Keratinocyte (primary cell): ENCODE data around the gene GOLGA6L6.
"Not testable (repeated sequence)": the region's sequence is repeated elsewhere in the genome, so short reads cannot be mapped to it uniquely, and the experiment has no call there.

Experiments
- EZH2 ChIP-seq: IDR thresholded peaks from one replicate; pipeline ENCODE4 v1.6.1; 2012; ENCODE audit warnings: inconsistent platforms, mild to moderate bottlenecking, low read length, moderate library complexity
- TF ChIP-seq, protein P1 (sequence below), 3 experiments: IDR thresholded peaks in 1 of 3; conservative IDR thresholded peaks in 1 of 3; optimal IDR thresholded peaks in 1 of 3; 2 replicates in 2 of 3; 3 replicates in 1 of 3; pipeline versions ENCODE3 to v1.5.1; 2011; ENCODE audit warnings: low read length in 3 of 3, mild to moderate bottlenecking in 3 of 3, moderate library complexity in 2 of 3, control low read depth in 1 of 3, inconsistent platforms in 1 of 3; ENCODE audit not compliant: insufficient read depth in 2 of 3; ENCODE audit errors: extremely low read depth in 1 of 3

DNA sequence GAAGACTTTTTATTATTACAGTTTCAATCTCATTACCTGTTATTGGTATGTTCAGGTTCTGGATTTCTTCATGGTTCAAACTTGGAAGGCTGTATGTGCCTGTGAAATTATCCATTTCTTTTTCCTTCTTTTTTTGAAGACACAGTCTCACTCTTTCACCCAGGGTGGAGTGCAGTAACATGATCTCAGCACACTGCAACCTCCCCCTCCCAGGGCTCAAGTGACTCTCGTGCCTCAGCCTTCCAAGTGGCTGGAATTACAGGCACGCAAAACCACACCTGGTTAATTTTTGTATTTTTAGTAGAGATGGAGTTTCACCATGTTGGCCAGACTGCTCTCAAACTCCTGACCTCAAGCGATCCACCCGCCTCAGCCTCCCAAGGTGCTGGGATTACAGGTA, 52.3 kb downstream of the GOLGA6L6 start:
- TF ChIP-seq, protein P1, sequence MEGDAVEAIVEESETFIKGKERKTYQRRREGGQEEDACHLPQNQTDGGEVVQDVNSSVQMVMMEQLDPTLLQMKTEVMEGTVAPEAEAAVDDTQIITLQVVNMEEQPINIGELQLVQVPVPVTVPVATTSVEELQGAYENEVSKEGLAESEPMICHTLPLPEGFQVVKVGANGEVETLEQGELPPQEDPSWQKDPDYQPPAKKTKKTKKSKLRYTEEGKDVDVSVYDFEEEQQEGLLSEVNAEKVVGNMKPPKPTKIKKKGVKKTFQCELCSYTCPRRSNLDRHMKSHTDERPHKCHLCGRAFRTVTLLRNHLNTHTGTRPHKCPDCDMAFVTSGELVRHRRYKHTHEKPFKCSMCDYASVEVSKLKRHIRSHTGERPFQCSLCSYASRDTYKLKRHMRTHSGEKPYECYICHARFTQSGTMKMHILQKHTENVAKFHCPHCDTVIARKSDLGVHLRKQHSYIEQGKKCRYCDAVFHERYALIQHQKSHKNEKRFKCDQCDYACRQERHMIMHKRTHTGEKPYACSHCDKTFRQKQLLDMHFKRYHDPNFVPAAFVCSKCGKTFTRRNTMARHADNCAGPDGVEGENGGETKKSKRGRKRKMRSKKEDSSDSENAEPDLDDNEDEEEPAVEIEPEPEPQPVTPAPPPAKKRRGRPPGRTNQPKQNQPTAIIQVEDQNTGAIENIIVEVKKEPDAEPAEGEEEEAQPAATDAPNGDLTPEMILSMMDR (optimal IDR thresholded peaks at IDR 0.05 in 1 of 3, IDR thresholded peaks at IDR 0.05 in 1 of 3, conservative IDR thresholded peaks at IDR 0.05 in 1 of 3; ENCODE audit: extremely low read depth in 1 of 3, insufficient read depth in 2 of 3, low read length in 3 of 3): not testable (repeated sequence)
- TF ChIP-seq EZH2: not testable (repeated sequence)
